ENCODE measurements around the gene TAB2. TPM values are rescaled to one million over a fixed set of nuclear protein-coding genes. Genes with fewer than 3 reads are reported as not detected.

Gene TAB2
- total RNA-seq, 2 experiments from 2014 or later = 126 to 154 TPM

DNA sequence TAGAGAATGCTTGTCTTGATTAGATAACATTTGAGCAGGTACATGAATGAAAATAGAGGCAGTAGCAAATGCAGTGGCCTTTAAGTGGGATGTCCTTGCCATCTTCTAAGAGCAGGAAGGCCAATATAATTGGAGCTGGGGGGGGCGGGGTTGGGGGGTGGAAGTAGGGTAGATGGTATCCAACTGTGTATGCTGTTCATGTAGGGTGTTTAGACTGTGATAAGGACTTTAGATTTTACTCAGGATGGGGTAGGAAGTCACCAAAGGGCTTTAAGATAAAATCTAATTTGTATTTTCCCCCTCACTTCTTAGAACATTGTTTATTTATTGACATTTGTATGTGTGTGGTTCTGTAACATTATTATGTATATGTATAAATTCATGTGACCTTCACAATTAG lies 12.0 kb downstream of the TAB2 start:
- peaks cover 84% of the 10 kb centered on the region for H3K4me1 Mint-ChIP-seq
- no peaks in the 10 kb centered on the region for H3K9me3 Mint-ChIP-seq
- peak overlapping the region; percentile 3 for H3K27ac Mint-ChIP-seq
- DNase-seq = no peak
- CTCF ChIA-PET = interaction anchor here (0.8 kb wide), 1 partner anchor 90 kb away, joined by 3 read pairs; no protein-coding TSS in a partner anchor
- no peaks in the 10 kb centered on the region for H3K27me3 Mint-ChIP-seq
- peaks cover 59% of the 10 kb centered on the region for H3K36me3 Mint-ChIP-seq (ENCODE audit: low read depth)
- POLR2A ChIA-PET = no interaction called here
- H3K4me3 Mint-ChIP-seq = no peak overlapping the region

- ChIA-PET POLR2A (no interaction called here), CTCF (interaction anchor here (0.8 kb wide), 1 partner anchor 89 kb away, joined by 3 read pairs; no protein-coding TSS in a partner anchor)
- Mint-ChIP-seq H3K9me3 (no peaks in the 10 kb centered on the region), H3K27me3 (no peaks in the 10 kb centered on the region), H3K4me3 (no peak overlapping the region), H3K27ac (peak overlapping the region; percentile 36), H3K4me1 (peaks cover 85% of the 10 kb centered on the region), H3K36me3 (ENCODE audit: low read depth) (peaks cover 62% of the 10 kb centered on the region)
- DNase-seq = no peak
Observed at GRCh38 chr6:149330133-149330532, 12.6 kb downstream of the TAB2 start.

DNA sequence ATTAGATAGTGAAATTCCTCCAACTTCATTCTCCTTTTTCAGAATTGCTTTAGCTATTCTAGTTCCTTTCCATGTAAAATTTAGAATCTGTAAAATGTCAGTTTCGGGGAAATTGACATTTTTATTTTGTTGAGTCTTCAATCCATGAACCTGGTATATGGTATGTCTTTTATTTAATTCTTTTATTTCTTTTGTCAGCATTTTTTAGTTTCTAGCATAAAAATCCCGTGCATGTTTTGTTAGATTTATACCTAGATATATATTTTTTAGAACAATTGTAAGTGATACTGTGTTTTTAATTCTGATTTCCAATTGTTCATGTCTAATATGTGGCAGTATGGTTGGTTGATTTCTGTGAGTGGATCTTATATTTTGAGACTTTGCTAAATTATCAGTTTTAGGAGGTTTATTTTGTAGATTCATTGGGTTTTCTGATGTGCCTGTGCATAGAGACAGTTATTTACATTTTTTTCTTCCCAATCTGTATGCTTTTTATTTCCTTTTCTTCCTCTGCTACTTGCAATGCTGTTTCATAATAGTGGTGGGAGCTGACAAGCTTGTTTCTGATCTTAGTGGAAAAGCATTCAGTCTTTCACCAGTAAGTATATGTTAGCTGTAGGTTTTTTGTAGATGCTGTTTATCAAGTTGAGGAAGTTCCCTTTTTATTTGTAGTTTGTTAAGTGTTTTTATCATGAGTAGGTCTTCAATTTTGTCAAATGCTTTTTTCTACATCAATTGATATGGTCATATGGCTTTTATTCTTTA lies 13.7 kb downstream of the TAB2 start:
- CTCF ChIA-PET = interaction anchor here (5.8 kb wide), 1 partner anchor 8 kb away, joined by 30 read pairs; no protein-coding TSS in a partner anchor
- Mint-ChIP-seq H3K4me3 (no peak overlapping the region), H3K27ac (peak overlapping the region; percentile 60), H3K9me3 (no peaks in the 10 kb centered on the region), H3K27me3 (no peaks in the 10 kb centered on the region), H3K4me1 (peaks cover 84% of the 10 kb centered on the region), H3K36me3 (ENCODE audit: low read depth) (peaks cover 58% of the 10 kb centered on the region)
- no peak for DNase-seq
- POLR2A ChIA-PET = no interaction called here

DNA sequence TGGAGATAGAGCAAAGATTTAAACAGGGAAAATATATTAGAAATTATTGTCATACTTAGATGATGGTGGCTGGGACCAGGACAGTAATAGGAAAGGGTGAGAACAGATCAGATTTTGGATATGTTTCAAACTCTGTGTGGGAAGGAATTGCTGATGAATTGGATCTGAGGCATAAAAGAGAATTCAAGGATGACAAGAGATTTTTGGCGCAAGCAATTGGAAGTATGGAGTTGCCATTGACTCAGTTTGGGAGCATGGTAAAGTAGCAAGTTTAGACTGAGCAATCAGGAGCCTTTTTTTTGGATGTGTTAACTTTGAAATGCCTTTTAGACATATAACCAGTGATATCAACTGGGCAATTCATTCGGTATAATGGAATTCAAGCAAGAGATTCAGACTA lies 14.4 kb downstream of the TAB2 start:
- Mint-ChIP-seq H3K4me1 (peaks cover 90% of the 10 kb centered on the region), H3K4me3 (no peak overlapping the region)
- POLR2A ChIA-PET = no interaction called here

GRCh38 chr6:149332602-149333265 lies 15.2 kb downstream of the TAB2 start:
- H3K27me3 Mint-ChIP-seq = no peaks in the 10 kb centered on the region
- H3K27ac Mint-ChIP-seq = peak overlapping the region; percentile 54
- peaks cover 56% of the 10 kb centered on the region for H3K36me3 Mint-ChIP-seq (ENCODE audit: low read depth)
- H3K9me3 Mint-ChIP-seq = no peaks in the 10 kb centered on the region
- CTCF ChIA-PET = interaction anchor here (0.8 to 5.8 kb wide), 4 partner anchors 10 to 58 kb away, joined by 3 to 30 read pairs (median 4); no protein-coding TSS in a partner anchor
- H3K4me1 Mint-ChIP-seq = peaks cover 90% of the 10 kb centered on the region
- POLR2A ChIA-PET = no interaction called here
- H3K4me3 Mint-ChIP-seq = no peak overlapping the region
- DNase-seq = no peak

More for the DNA sequence above, 14.4 kb downstream of the TAB2 start:
- DNase-seq = no peak
- peak overlapping the region; percentile 60 for H3K27ac Mint-ChIP-seq
- no peaks in the 10 kb centered on the region for H3K27me3 Mint-ChIP-seq
- H3K9me3 Mint-ChIP-seq = no peaks in the 10 kb centered on the region
- CTCF ChIA-PET = interaction anchor here (1.2 to 5.8 kb wide), 2 partner anchors 9 to 11 kb away, joined by 3 to 30 read pairs; no protein-coding TSS in a partner anchor
- H3K36me3 Mint-ChIP-seq (ENCODE audit: low read depth) = peaks cover 57% of the 10 kb centered on the region

- Mint-ChIP-seq H3K27me3 (no peaks in the 10 kb centered on the region), H3K27ac (no peak overlapping the region), H3K36me3 (ENCODE audit: low read depth) (peaks cover 53% of the 10 kb centered on the region), H3K4me1 (peaks cover 90% of the 10 kb centered on the region), H3K4me3 (no peak overlapping the region), H3K9me3 (no peaks in the 10 kb centered on the region)
- DNase-seq = no peak
- ChIA-PET CTCF (interaction anchor here (1.2 to 5.8 kb wide), 2 partner anchors 9 to 10 kb away, joined by 3 to 30 read pairs; no protein-coding TSS in a partner anchor), POLR2A (no interaction called here)
Observed at GRCh38 chr6:149333266-149333620, 15.7 kb downstream of the TAB2 start.

DNA sequence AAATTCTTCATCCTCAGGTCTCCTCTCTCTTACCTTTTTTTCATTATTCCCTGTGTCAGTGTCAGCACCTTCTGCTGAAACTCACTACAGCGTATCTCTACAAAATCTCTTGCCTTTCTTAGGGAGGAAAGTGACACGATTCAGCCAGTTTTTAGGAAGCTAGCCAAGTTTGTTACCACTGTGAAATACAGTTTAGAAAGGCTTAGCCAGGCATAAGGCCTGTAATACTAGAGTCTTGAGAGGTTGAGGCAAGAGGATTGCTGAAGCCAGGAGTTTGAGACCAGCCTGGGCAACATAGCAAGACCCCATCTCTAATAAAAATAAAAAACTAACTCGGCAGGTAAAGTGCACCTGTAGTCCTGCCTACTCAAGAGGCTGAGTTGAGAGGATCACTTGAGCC lies 16.7 kb downstream of the TAB2 start:
- no peak overlapping the region for H3K4me3 Mint-ChIP-seq
- POLR2A ChIA-PET = interaction anchor here (0.6 kb wide), 1 partner anchor 181 kb away, joined by 3 read pairs; no protein-coding TSS in a partner anchor

DNA sequence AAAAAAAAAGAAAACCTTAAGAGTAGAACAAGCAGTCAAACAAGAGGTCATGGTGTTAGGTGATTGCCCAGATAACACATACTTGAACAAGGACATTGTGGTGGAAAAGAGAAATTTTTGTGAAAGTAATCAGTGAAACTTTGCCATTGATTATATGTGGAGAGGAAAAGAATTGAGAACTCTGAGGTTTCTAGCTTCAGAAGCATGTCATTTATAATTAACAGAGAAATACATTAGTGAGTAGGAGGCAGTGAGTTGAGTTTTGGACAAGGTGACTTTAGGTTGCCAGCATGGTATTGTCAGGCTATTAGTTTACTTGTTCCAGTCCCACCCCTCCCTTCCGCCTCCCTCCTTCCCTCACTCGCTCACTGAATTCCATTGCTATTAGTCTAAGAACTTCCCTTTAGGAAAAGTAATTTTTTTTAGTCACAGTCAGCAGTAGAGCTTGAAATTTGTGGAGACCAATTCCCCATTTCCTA lies 17.2 kb downstream of the TAB2 start:
- CTCF ChIA-PET = interaction anchor here (0.6 to 5.8 kb wide), 4 partner anchors 12 to 273 kb away, joined by 3 to 30 read pairs (median 3); no protein-coding TSS in a partner anchor
- H3K27ac Mint-ChIP-seq = peak overlapping the region; percentile 60
- no peak overlapping the region for H3K4me3 Mint-ChIP-seq
- H3K27me3 Mint-ChIP-seq = no peaks in the 10 kb centered on the region
- DNase-seq = no peak
- no peaks in the 10 kb centered on the region for H3K9me3 Mint-ChIP-seq
- POLR2A ChIA-PET = no interaction called here
- peaks cover 85% of the 10 kb centered on the region for H3K4me1 Mint-ChIP-seq
- H3K36me3 Mint-ChIP-seq (ENCODE audit: low read depth) = peaks cover 49% of the 10 kb centered on the region

More for the DNA sequence above, 16.7 kb downstream of the TAB2 start:
- H3K4me1 Mint-ChIP-seq = peaks cover 89% of the 10 kb centered on the region
- CTCF ChIA-PET = interaction anchor here (0.6 to 5.8 kb wide), 2 partner anchors 11 to 252 kb away, joined by 3 to 30 read pairs; no protein-coding TSS in a partner anchor
- peak overlapping the region; percentile 60 for H3K27ac Mint-ChIP-seq
- no peak for DNase-seq
- H3K27me3 Mint-ChIP-seq = no peaks in the 10 kb centered on the region
- H3K36me3 Mint-ChIP-seq (ENCODE audit: low read depth) = peaks cover 51% of the 10 kb centered on the region
- no peaks in the 10 kb centered on the region for H3K9me3 Mint-ChIP-seq

GRCh38 chr6:149335924-149336608 lies 18.6 kb downstream of the TAB2 start:
- peak; percentile 20 for DNase-seq
- ChIA-PET POLR2A (no interaction called here), CTCF (interaction anchor here (1.0 to 5.8 kb wide), 3 partner anchors 13 to 274 kb away, joined by 3 to 30 read pairs (median 3); no protein-coding TSS in a partner anchor)
- Mint-ChIP-seq H3K27me3 (no peaks in the 10 kb centered on the region), H3K4me1 (peaks cover 82% of the 10 kb centered on the region), H3K4me3 (peak overlapping the region; percentile 1), H3K36me3 (ENCODE audit: low read depth) (peaks cover 40% of the 10 kb centered on the region), H3K9me3 (no peaks in the 10 kb centered on the region), H3K27ac (peak overlapping the region; percentile 72)

DNA sequence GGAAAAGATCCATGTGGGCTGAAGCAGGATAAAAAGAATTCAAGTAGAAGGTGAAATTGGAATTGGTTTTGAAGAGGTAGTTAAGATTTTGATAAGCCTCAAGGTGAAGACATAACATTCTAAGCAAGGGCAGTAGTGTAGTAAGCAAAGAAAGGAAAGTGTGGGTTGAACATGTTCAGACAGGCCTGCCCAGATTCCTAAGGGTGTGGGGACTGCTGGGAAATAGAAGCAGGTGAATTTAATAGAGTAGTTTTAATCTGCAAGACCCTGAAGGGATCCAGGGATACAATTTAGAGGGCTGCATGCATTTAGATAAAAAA lies 19.1 kb downstream of the TAB2 start:
- peaks cover 82% of the 10 kb centered on the region for H3K4me1 Mint-ChIP-seq
- H3K36me3 Mint-ChIP-seq (ENCODE audit: low read depth) = peaks cover 39% of the 10 kb centered on the region
- H3K9me3 Mint-ChIP-seq = no peaks in the 10 kb centered on the region
- H3K27ac Mint-ChIP-seq = peak overlapping the region; percentile 72
- H3K4me3 Mint-ChIP-seq = peak overlapping the region; percentile 1
- no peaks in the 10 kb centered on the region for H3K27me3 Mint-ChIP-seq
- POLR2A ChIA-PET = no interaction called here
- no peak for DNase-seq
- CTCF ChIA-PET = interaction anchor here (0.6 to 5.8 kb wide), 4 partner anchors 14 to 262 kb away, joined by 3 to 30 read pairs (median 4); no protein-coding TSS in a partner anchor

- ChIA-PET POLR2A (no interaction called here), CTCF (interaction anchor here (0.6 to 2.1 kb wide), 5 partner anchors 10 to 249 kb away, joined by 3 to 6 read pairs (median 3); no protein-coding TSS in a partner anchor)
- peaks cover 45% of the 10 kb centered on the region for H3K36me3 Mint-ChIP-seq (ENCODE audit: low read depth)
- H3K9me3 Mint-ChIP-seq = no peaks in the 10 kb centered on the region
- no peak for DNase-seq
- peak overlapping the region; percentile 79 for H3K27ac Mint-ChIP-seq
- H3K4me1 Mint-ChIP-seq = peaks cover 82% of the 10 kb centered on the region
- no peak overlapping the region for H3K4me3 Mint-ChIP-seq
- no peaks in the 10 kb centered on the region for H3K27me3 Mint-ChIP-seq
Observed at GRCh38 chr6:149337320-149337719, 19.8 kb downstream of the TAB2 start.

DNA sequence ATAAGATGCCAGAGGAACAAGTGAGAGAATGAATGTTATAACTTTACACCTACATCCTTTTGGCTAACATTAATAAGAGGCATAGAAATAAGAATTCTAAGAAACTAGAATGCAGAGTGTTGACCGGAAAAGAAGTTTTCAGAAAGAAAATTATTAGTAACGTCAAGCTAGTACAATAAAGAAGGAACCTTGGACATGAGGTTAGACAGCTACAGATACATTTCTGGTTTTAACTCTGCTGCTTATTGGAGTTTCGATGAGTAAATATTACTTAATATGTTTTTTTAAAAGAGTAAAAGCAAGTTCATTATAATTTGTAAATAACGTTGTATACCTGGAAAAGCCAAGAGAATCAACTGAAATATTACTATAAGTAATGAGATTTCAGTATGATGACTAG lies 22.7 kb downstream of the TAB2 start:
- Mint-ChIP-seq H3K4me1 (peaks cover 83% of the 10 kb centered on the region), H3K36me3 (ENCODE audit: low read depth) (peaks cover 44% of the 10 kb centered on the region), H3K27me3 (no peaks in the 10 kb centered on the region), H3K9me3 (no peaks in the 10 kb centered on the region), H3K4me3 (no peak overlapping the region), H3K27ac (no peak overlapping the region)
- ChIA-PET CTCF (interaction anchor here (1.1 to 1.4 kb wide), 2 partner anchors 44 to 150 kb away, joined by 3 to 4 read pairs; no protein-coding TSS in a partner anchor), POLR2A (no interaction called here)
- no peak for DNase-seq

Measured in activated CD4-positive, alpha-beta T cell treated with anti-CD3 and anti-CD28 coated beads, Interleukin-2, amount 10 ng/mL, durations not matched to agents 7 days and 5 days (primary cell).